Measurements from ENCODE around the gene MBNL1. TPM values are rescaled to one million over a fixed set of nuclear protein-coding genes. Genes with fewer than 3 reads are reported as not detected.

The MBNL1 gene
- total and polyA plus RNA-seq, 2 of the 13 experiments (the other 11 are each of a cell fraction or from before 2014, with no cell fraction given), result 27.1 to 55.4 TPM

GRCh38 chr3:152346740-152347139 lies 78.0 kb downstream of the MBNL1 start:
- Histone ChIP-seq H3K36me3 (replicated peaks in 1 of 2; ENCODE audit: control insufficient read depth in 1 of 2, insufficient read depth in 2 of 2, low read length in 2 of 2) (peaks cover 0 to 1% of the 10 kb centered on the region in 2 experiments; a peak in 1 of 5 replicates), H3K9me3 (ENCODE audit: low read length) (no peaks in the 10 kb centered on the region), H3K27me3 (ENCODE audit: control insufficient read depth in 1 of 2, insufficient read depth in 2 of 2, low read length in 2 of 2) (no peaks in the 10 kb centered on the region), H3K4me2 (ENCODE audit: low read depth, low read length) (no peak overlapping the region), H3K4me1 (ENCODE audit: insufficient read depth, low read length) (no peaks in the 10 kb centered on the region), H4K20me1 (ENCODE audit: insufficient read depth, low read length) (no peaks in the 10 kb centered on the region), H3K79me2 (ENCODE audit: insufficient read depth, low read length) (peaks cover 8% of the 10 kb centered on the region), H3K27ac (ENCODE audit: extremely low read length, insufficient read depth, low read length) (no peak overlapping the region), H3K4me3 (replicated peaks in 1 of 3; ENCODE audit: insufficient read depth in 1 of 3, low read depth in 2 of 3, low read length in 3 of 3) (no peak overlapping the region), H3K9ac (ENCODE audit: insufficient read depth, low read depth, low read length) (no peak overlapping the region), H2AFZ (ENCODE audit: low read length) (no peak overlapping the region)
- BruUV-seq (replicated peaks), result no TSS peak
- FAIRE-seq (no peak), ATAC-seq (no peak), DNase-seq (ENCODE audit: low spot score) (no peak)
- in situ Hi-C loops (cut with HindIII; ENCODE audit: extremely low pct_ligation_motif_present, low pct_unique_long_range_greater_than_20kb), result no loop called here
- WGBS (ENCODE audit: low lambda C conversion rate), result 96% methylated on average over 2 of the region's 2 CpGs
- ChIA-PET CTCF (ENCODE audit: low intra/inter-chr PET ratio, low total read pairs) (interaction anchor here (0.6 kb wide), 1 partner anchor 79 kb away, joined by 3 read pairs; no protein-coding TSS in a partner anchor), POLR2A (no interaction called here)
- TF ChIP-seq IKZF4 (CRISPR knock-in tag; IDR thresholded peaks at IDR 0.05; ENCODE audit: borderline replicate concordance, low read depth, not compliant biosample characterization), result no peak
- no peak for TF ChIP-seq ZNF512B (CRISPR knock-in tag; IDR thresholded peaks at IDR 0.05; ENCODE audit: borderline replicate concordance)
- no peak for TF ChIP-seq ERF (CRISPR knock-in tag; IDR thresholded peaks at IDR 0.05)
- TF ChIP-seq PHF8 (CRISPR knock-in tag; IDR thresholded peaks at IDR 0.05), result no peak
- intact Hi-C loops (cut with micrococcal nuclease; ENCODE audit: unreplicated experiment), result no loop called here

- H3K36me3 ChIP-seq (replicated peaks in 1 of 2; ENCODE audit: control insufficient read depth in 1 of 2, insufficient read depth in 2 of 2, low read length in 2 of 2), result no peaks in the 10 kb centered on the region; a peak in 1 of 5 replicates
- ATAC-seq (no peak), FAIRE-seq (no peak), DNase-seq (ENCODE audit: low spot score) (no peak)
- H3K9ac ChIP-seq (ENCODE audit: insufficient read depth, low read depth, low read length), result no peak overlapping the region
- H2AFZ ChIP-seq (ENCODE audit: low read length), result no peak overlapping the region
- no peak overlapping the region for H3K27ac ChIP-seq (ENCODE audit: extremely low read length, insufficient read depth, low read length)
- H4K20me1 ChIP-seq (ENCODE audit: insufficient read depth, low read length), result no peaks in the 10 kb centered on the region
- no peaks in the 10 kb centered on the region for H3K4me1 ChIP-seq (ENCODE audit: insufficient read depth, low read length)
- no peaks in the 10 kb centered on the region for H3K9me3 ChIP-seq (ENCODE audit: low read length)
- H3K27me3 ChIP-seq (ENCODE audit: control insufficient read depth in 1 of 2, insufficient read depth in 2 of 2, low read length in 2 of 2), result no peaks in the 10 kb centered on the region
- intact Hi-C loops (cut with micrococcal nuclease; ENCODE audit: unreplicated experiment), result no loop called here
- no peak overlapping the region for H3K4me3 ChIP-seq (replicated peaks in 1 of 3; ENCODE audit: insufficient read depth in 1 of 3, low read depth in 2 of 3, low read length in 3 of 3)
- no peak overlapping the region for H3K4me2 ChIP-seq (ENCODE audit: low read depth, low read length)
- ChIA-PET CTCF (ENCODE audit: low intra/inter-chr PET ratio, low total read pairs) (no interaction called here), POLR2A (no interaction called here)
- in situ Hi-C loops (cut with HindIII; ENCODE audit: extremely low pct_ligation_motif_present, low pct_unique_long_range_greater_than_20kb), result no loop called here
- peaks cover 21% of the 10 kb centered on the region for H3K79me2 ChIP-seq (ENCODE audit: insufficient read depth, low read length)
- 100% methylated on average over 2 of the region's 2 CpGs for WGBS (ENCODE audit: low lambda C conversion rate)
- no TSS peak for BruUV-seq (replicated peaks)
- no peak for TF ChIP-seq NFRKB (IDR thresholded peaks at IDR 0.05)
- no peak for TF ChIP-seq JUN (CRISPR knock-in tag; IDR thresholded peaks at IDR 0.05)
- TF ChIP-seq RFXAP (CRISPR knock-in tag; IDR thresholded peaks at IDR 0.05; ENCODE audit: borderline replicate concordance), result no peak
- no peak for TF ChIP-seq SMAD9 (CRISPR knock-in tag; IDR thresholded peaks at IDR 0.05)
- no peak for TF ChIP-seq EHMT2 (IDR thresholded peaks at IDR 0.05; ENCODE audit: borderline replicate concordance, low read depth, low read length)
- TF ChIP-seq ZNF136 (CRISPR knock-in tag; IDR thresholded peaks at IDR 0.05; ENCODE audit: low read depth), result no peak
- no peak for TF ChIP-seq ZNF549 (CRISPR knock-in tag; IDR thresholded peaks at IDR 0.05)
- TF ChIP-seq GPN1 (CRISPR knock-in tag; IDR thresholded peaks at IDR 0.05; ENCODE audit: borderline replicate concordance), result no peak
- TF ChIP-seq RNF219 (CRISPR knock-in tag; IDR thresholded peaks at IDR 0.05), result no peak
- TF ChIP-seq ZSCAN21 (CRISPR knock-in tag; IDR thresholded peaks at IDR 0.05; ENCODE audit: borderline replicate concordance), result no peak
These were observed 79.9 kb downstream of the MBNL1 start for GRCh38 chr3:152348436-152349177.
